DMS 273 (cell line): ENCODE results near the gene KRTAP12-1.
"Not testable (repeated sequence)": the region's sequence is repeated elsewhere in the genome, so short reads cannot be mapped to it uniquely, and the experiment has no call there.

Source experiments
- DNase-seq: peaks from one replicate; lab custom pipeline; 2025; ENCODE audit not compliant: unreplicated experiment; lab: John Stamatoyannopoulos, UW

KRTAP12-1 gene

DNA sequence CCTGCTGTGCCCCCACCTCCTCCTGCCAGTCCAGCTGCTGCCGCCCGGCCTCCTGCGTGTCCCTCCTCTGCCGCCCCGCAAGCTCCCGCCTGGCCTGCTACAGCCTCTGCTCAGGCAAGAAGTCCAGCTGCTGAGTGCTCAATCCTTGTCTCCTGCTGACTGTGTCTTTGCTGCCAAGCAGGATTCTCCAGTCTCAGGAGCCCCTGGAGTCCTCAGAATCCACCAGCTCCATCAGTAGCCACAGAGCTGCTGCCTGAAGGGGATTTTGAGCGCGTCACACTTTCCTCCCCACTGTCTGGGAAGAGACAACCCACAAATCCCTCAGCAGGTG is 34.8 kb downstream of the KRTAP12-1 start:
- peak; percentile 83 for DNase-seq

DNA sequence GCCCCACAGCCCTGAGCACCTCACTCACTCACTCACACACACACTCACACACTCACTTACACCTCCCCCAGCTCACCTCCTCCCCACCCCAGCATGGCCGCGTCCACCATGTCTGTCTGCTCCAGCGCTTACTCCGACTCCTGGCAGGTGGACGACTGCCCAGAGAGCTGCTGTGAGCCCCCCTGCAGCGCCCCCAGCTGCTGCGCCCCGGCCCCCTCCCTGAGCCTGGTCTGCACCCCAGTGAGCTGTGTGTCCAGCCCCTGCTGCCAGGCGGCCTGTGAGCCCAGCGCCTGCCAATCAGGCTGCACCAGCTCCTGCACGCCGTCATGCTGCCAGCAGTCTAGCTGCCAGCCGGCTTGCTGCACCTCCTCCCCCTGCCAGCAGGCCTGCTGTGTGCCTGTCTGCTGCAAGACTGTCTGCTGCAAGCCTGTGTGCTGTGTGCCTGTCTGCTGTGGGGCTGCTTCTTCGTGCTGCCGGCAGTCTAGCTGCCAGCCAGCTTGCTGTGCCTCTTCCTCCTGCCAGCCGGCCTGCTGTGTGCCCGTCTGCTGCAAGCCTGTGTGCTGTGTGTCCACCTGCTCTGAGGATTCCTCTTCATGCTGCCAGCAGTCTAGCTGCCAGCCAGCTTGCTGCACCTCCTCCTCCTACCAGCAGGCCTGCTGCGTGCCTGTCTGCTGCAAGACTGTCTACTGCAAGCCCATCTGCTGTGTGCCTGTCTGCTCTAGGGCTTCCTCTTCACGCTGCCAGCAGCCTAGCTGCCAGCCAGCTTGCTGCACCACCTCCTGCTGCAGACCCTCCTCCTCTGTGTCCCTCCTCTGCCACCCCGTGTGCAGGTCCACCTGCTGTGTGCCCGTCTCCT is 35.4 kb downstream of the KRTAP12-1 start, which contains the start of gene KRTAP10-11:
KRTAP10-11 (plus strand) TSS at position 49 of the 856 bp plus-strand sequence; CDS start at position 94, 45 bp downstream.
- DNase-seq: peak; percentile 83

DNA sequence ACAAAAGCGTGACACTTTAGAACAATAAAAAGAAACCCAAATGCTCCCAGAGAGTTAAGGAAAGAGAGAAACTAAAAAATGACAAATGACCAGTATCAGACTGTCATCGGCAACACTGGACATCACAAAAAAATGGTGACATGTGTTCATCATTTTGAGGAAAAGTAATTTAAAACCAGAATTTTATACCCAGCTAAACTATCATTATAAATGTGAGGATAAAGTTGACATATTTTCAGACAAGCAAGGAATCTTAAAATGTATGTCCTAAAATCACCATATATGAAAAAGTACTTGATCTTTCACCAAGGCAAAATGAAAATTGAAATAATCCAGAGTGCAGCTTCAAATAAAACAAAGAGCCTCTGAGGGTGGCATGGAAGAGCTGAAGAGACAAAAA is 37.1 kb downstream of the KRTAP12-1 start:
- DNase-seq: no peak

DNA sequence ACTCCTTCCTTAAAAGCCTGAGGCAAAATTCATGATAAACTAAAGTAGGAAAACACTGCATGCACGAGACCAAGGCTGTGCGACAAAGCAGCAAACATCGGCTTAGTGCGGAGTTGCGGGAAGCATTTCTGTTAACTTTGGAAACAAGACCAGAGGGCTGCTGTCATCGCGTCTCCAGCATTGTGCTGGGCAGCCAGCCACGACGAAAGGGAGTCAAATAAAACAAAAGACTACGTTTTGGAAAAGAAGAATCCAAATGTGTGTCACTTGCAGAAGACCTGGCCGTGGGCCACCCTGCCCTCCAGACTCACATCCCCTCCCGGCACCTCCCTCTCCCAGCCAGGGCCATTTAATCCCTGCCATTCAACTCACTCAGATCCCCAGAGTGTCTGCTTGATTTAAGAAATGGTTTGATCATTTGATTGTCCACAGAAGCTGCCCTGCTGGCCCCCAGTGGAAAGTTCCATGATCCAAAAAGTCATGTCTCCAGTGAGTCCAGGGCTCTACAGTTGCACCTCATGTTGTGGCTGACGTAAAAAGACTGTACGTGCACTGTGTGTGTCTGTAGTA is 38.1 kb downstream of the KRTAP12-1 start:
- DNase-seq: no peak

DNA sequence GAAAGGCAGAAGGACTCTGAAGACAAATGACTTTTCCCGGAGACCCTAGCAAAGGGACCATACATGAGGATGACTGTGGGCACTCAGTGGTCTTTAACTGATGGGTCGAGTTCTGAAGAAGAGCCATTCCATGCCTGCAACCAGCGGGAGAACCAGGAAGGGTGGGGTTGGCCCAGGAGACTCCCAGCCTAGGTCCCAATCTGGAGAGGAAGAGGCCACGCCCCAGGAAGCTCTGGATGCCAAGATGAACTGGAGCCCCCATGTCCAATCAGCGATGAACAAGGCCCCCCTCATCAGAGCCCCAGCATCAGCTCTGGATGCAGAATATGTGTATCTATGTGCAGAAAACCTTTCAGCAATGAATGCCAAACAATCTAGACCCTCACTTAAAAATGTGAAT is 41.2 kb downstream of the KRTAP12-1 start:
- DNase-seq: no peak

DNA sequence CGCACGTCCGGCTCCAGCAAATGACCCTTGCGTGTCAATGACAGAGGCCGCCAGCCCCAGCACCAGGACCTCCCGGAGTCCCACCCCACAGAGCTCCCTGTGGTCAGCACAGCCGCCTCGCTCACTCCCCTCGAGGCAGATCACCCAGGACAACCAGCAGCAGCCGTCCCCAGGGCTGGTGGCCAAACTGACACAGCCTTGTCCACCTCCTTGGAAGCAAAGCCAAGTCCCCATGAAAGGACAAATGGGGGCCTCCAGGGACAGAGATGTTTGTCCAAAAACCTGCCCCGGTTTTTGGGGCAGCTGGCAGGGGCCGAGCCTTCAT is 42.7 kb downstream of the KRTAP12-1 start:
- DNase-seq: no peak

DNA sequence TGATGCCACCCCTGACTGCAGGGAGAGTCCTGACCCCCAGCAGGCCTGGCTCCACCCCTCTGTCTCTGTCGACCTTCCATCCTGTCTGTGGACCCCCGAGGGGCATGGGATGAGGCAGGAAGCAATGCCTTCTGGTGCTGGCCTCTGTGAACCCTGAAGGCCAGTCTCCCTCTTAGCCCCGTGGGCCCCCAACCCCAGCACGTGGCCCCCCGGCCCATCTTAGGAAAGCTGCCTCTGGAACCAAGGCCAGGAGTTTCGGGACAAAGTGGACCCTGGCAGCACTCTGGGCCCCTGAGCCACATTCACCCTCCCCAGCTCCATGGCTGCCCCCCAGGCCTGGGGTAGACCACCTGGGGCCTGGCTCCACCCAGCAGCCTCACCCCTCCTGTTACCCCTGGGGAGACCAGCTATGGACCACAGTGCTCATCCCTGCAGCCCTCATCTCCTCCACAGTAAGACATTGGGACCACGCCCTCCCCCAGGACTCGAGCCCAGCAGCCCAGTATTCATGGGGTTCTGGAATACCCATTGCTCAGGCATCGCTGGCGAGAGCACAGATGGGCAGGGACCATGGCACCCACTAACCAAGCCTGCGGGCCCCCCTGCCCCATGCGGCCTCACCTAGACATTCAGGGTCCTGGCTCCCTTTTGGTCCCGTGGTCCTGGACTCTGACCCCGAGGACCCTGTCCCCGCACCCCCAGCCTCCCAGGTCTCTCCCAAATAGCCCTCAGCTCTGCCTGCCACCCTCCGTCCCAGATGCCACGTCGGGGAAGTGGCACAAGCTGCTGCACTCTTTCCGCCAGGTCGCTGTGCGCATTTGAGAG is 43.2 kb downstream of the KRTAP12-1 start:
- DNase-seq: not testable (repeated sequence)

DNA sequence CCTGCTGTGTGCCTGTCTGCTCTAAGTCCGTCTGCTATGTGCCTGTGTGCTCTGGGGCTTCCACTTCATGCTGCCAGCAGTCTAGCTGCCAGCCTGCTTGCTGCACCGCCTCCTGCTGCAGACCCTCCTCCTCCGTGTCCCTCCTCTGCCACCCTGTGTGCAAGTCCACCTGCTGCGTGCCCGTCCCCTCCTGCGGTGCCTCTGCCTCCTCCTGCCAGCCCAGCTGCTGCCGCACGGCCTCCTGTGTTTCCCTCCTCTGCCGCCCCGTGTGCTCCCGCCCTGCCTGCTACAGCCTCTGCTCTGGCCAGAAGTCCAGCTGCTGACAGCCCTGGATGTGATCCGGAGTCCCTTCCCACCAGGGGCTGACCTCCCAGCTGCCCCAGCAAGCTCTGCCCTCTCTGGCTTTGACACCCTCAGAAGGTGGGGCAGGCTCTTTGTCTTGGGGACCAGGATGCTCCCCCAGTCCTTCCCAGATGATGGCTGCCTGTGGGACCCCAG is 44.1 kb downstream of the KRTAP12-1 start:
- DNase-seq: peak; percentile 74

DNA sequence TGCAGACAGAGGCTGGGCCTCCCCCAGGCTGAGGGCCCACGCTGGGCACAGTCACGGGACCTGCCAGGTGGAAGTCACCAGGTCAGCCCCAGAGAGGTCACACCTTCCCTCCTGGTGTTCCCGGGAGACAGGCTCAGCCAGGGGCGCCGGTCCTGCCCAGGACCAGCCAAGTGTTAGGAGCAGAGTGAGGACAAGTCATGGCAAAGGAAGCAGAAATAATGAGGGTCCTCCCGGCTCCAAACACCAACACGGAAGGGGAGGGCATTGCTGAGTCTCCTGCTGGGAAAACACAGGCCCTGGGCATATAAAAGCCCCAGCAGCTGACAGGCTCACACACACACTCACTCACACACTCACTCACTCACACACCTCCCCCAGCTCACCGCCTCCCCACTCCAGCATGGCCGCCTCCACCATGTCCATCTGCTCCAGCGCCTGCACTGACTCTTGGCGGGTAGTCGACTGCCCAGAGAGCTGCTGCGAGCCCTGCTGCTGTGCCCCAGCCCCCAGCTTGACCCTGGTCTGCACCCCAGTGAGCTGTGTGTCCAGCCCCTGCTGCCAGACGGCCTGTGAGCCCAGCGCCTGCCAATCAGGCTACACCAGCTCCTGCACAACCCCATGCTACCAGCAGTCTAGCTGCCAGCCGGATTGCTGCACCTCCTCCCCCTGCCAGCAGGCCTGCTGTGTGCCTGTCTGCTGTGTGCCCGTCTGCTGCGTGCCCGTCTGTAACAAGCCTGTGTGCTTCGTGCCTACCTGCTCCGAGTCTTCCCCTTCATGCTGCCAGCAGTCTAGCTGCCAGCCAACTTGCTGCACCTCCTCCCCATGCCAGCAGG is 44.7 kb downstream of the KRTAP12-1 start, which contains the start of gene KRTAP10-10:
KRTAP10-10 (plus strand) TSS at position 339 of the 833 bp plus-strand sequence; CDS start at position 401, 62 bp downstream.
- DNase-seq: peak; percentile 80

DNA sequence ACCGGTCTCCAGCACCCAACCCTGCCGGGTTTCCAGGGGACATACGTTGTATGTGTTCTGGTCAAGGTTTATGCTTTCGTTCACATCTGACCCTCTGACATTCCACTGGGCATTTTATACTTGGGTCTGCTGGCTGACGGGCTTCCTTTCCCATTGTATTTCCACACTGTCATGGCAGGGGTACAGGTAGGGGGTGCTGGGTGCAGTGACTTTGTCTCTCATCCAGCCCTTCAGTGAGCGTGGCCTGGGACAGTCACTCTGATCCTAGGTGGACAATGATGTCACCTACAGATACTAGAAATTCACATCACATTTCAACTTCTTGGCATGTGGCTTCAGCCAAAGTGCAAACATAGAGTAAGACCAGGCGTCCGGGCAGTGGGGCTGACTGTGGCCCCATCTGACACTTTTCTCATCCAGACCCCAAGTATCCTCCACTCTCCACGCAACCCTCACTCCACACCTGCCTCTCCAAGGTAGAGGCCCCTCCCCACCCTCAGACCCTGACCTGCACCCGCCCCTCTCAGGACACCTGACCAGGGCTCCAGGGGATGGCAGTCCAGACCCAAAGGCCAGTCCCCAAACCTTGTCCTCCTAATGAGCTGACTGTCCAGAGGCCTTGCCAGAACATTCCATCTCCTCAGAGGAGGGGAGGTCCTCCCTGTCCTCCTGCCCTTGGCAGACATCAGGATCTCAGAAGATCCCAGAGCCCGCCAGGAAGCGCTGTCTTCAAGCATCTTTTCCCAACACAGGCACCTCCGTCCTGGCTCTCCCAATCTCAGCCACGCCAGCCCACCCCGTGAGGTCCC is 45.5 kb downstream of the KRTAP12-1 start:
- DNase-seq: no peak

DNA sequence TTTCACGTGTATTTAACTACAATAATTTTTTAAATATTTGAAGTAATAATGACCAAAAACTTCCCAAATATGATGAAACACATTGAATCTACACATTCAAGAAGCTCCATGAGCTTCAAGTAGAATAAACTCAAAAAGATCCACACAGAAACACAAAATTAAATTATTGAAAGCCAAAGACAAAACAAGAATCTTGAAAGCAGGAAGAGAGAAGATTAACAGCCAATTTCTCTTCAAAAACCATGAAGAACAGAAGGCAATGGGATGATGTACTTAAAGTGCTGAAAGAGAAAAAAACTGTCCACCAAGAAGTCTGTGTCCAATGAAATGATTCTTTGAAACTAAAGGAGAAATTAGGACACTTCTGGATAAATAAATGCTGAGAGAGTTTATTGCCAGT is 49.9 kb downstream of the KRTAP12-1 start:
- DNase-seq: no peak
